ENCODE data around the gene GPR162. TPM values are rescaled to one million over a fixed set of nuclear protein-coding genes. Genes with fewer than 3 reads are reported as not detected.
"Not testable (repeated sequence)": the region's sequence is repeated elsewhere in the genome, so short reads cannot be mapped to it uniquely, and the experiment has no call there.

GPR162 gene
- total RNA-seq, 2 donors from 2014 or later, result 0.63 TPM; not detected in 1

- DNase-seq, result peak; percentile 94 to 97 (median 97)
- Mint-ChIP-seq H3K4me1 (peaks cover 31% of the 10 kb centered on the region), H3K4me3 (peak within 1 kb of the TSS; percentile 95), H3K36me3 (ENCODE audit: low read depth) (no peaks in the 10 kb centered on the region), H3K27ac (peak within 1 kb of the TSS; percentile 94), H3K27me3 (no peaks in the 10 kb centered on the region)
- no peaks in the 10 kb centered on the region for H3K9me3 ChIP-seq (ENCODE audit: control insufficient read depth, low read length, poor library complexity, severe bottlenecking)
- peak; percentile 81 for ATAC-seq
These were observed 30.5 kb downstream of the GPR162 start, which contains the start of gene USP5 for GRCh38 chr12:6851921-6852650. USP5 (plus strand) TSS chr12:6852150; CDS start chr12:6852180, 30 bp downstream.

GRCh38 chr12:6852651-6853354 is 31.2 kb downstream of the GPR162 start:
- Mint-ChIP-seq H3K4me3 (peak overlapping the region; percentile 95), H3K27ac (peak overlapping the region; percentile 94), H3K27me3 (no peaks in the 10 kb centered on the region), H3K4me1 (peaks cover 28% of the 10 kb centered on the region), H3K36me3 (ENCODE audit: low read depth) (peaks cover 5% of the 10 kb centered on the region)
- peak; percentile 42 to 60 (median 45) for DNase-seq
- no peaks in the 10 kb centered on the region for H3K9me3 ChIP-seq (ENCODE audit: control insufficient read depth, low read length, poor library complexity, severe bottlenecking)
- ATAC-seq, result peak; percentile 4

GRCh38 chr12:6853626-6854025 is 32.0 kb downstream of the GPR162 start:
- Mint-ChIP-seq H3K36me3 (ENCODE audit: low read depth) (peaks cover 5% of the 10 kb centered on the region), H3K4me1 (peaks cover 28% of the 10 kb centered on the region), H3K4me3 (peak overlapping the region; percentile 95), H3K27ac (peak overlapping the region; percentile 94), H3K27me3 (no peaks in the 10 kb centered on the region)
- no peak for DNase-seq
- ATAC-seq, result no peak
- no peaks in the 10 kb centered on the region for H3K9me3 ChIP-seq (ENCODE audit: control insufficient read depth, low read length, poor library complexity, severe bottlenecking)

GRCh38 chr12:6854036-6854435 is 32.4 kb downstream of the GPR162 start:
- no peak for ATAC-seq
- H3K9me3 ChIP-seq (ENCODE audit: control insufficient read depth, low read length, poor library complexity, severe bottlenecking), result no peaks in the 10 kb centered on the region
- Mint-ChIP-seq H3K27me3 (no peaks in the 10 kb centered on the region), H3K27ac (peak overlapping the region; percentile 94), H3K36me3 (ENCODE audit: low read depth) (peaks cover 5% of the 10 kb centered on the region), H3K4me3 (no peak overlapping the region), H3K4me1 (peaks cover 28% of the 10 kb centered on the region)
- no peak for DNase-seq

GRCh38 chr12:6855322-6855721 is 33.7 kb downstream of the GPR162 start:
- DNase-seq, result no peak
- H3K4me3 Mint-ChIP-seq, result no peak overlapping the region
- peaks cover 23% of the 10 kb centered on the region for H3K4me1 Mint-ChIP-seq
- peaks cover 5% of the 10 kb centered on the region for H3K36me3 Mint-ChIP-seq (ENCODE audit: low read depth)
- no peak for ATAC-seq
- peak overlapping the region; percentile 21 for H3K27ac Mint-ChIP-seq
- H3K9me3 ChIP-seq (ENCODE audit: control insufficient read depth, low read length, poor library complexity, severe bottlenecking), result no peaks in the 10 kb centered on the region
- no peaks in the 10 kb centered on the region for H3K27me3 Mint-ChIP-seq

GRCh38 chr12:6858799-6859198 is 37.2 kb downstream of the GPR162 start:
- Mint-ChIP-seq H3K27me3 (no peaks in the 10 kb centered on the region), H3K27ac (no peak overlapping the region), H3K4me1 (peaks cover 7% of the 10 kb centered on the region), H3K4me3 (no peak overlapping the region), H3K36me3 (ENCODE audit: low read depth) (peaks cover 5% of the 10 kb centered on the region)
- no peaks in the 10 kb centered on the region for H3K9me3 ChIP-seq (ENCODE audit: control insufficient read depth, low read length, poor library complexity, severe bottlenecking)
- DNase-seq (no peak), ATAC-seq (no peak)

- no peak overlapping the region for H3K4me3 Mint-ChIP-seq
- no peaks in the 10 kb centered on the region for H3K9me3 ChIP-seq (ENCODE audit: control insufficient read depth, low read length, poor library complexity, severe bottlenecking)
- ATAC-seq, result no peak
- H3K27ac Mint-ChIP-seq, result peak overlapping the region; percentile 34
- H3K4me1 Mint-ChIP-seq, result peaks cover 3% of the 10 kb centered on the region
- no peak for DNase-seq
- H3K27me3 Mint-ChIP-seq, result no peaks in the 10 kb centered on the region
- H3K36me3 Mint-ChIP-seq (ENCODE audit: low read depth), result peaks cover 7% of the 10 kb centered on the region
These were observed 38.5 kb downstream of the GPR162 start for GRCh38 chr12:6860116-6860515.

- H3K4me1 Mint-ChIP-seq, result peaks cover 3% of the 10 kb centered on the region
- H3K27me3 Mint-ChIP-seq, result no peaks in the 10 kb centered on the region
- peaks cover 8% of the 10 kb centered on the region for H3K36me3 Mint-ChIP-seq (ENCODE audit: low read depth)
- DNase-seq, result no peak
- H3K4me3 Mint-ChIP-seq, result no peak overlapping the region
- no peak for ATAC-seq
- peak overlapping the region; percentile 34 for H3K27ac Mint-ChIP-seq
- H3K9me3 ChIP-seq (ENCODE audit: control insufficient read depth, low read length, poor library complexity, severe bottlenecking), result no peaks in the 10 kb centered on the region
These were observed 39.3 kb downstream of the GPR162 start for GRCh38 chr12:6860942-6861341.

GRCh38 chr12:6861391-6861790 is 39.8 kb downstream of the GPR162 start:
- H3K27ac Mint-ChIP-seq, result peak overlapping the region; percentile 14
- H3K27me3 Mint-ChIP-seq, result no peaks in the 10 kb centered on the region
- DNase-seq (no peak), ATAC-seq (no peak)
- H3K4me1 Mint-ChIP-seq, result peaks cover 3% of the 10 kb centered on the region
- H3K9me3 ChIP-seq (ENCODE audit: control insufficient read depth, low read length, poor library complexity, severe bottlenecking), result no peaks in the 10 kb centered on the region
- peaks cover 8% of the 10 kb centered on the region for H3K36me3 Mint-ChIP-seq (ENCODE audit: low read depth)
- no peak overlapping the region for H3K4me3 Mint-ChIP-seq

- ATAC-seq (no peak), DNase-seq (no peak)
- H3K4me1 Mint-ChIP-seq, result peaks cover 11% of the 10 kb centered on the region
- H3K27ac Mint-ChIP-seq, result peak overlapping the region; percentile 79
- peaks cover 2% of the 10 kb centered on the region for H3K36me3 Mint-ChIP-seq (ENCODE audit: low read depth)
- no peak overlapping the region for H3K4me3 Mint-ChIP-seq
- no peaks in the 10 kb centered on the region for H3K9me3 ChIP-seq (ENCODE audit: control insufficient read depth, low read length, poor library complexity, severe bottlenecking)
- H3K27me3 Mint-ChIP-seq, result no peaks in the 10 kb centered on the region
These were observed 41.4 kb downstream of the GPR162 start for GRCh38 chr12:6863033-6863432.

- H3K27ac Mint-ChIP-seq, result peak overlapping the region; percentile 79
- peaks cover 2% of the 10 kb centered on the region for H3K36me3 Mint-ChIP-seq (ENCODE audit: low read depth)
- ATAC-seq (no peak), DNase-seq (no peak)
- H3K9me3 ChIP-seq (ENCODE audit: control insufficient read depth, low read length, poor library complexity, severe bottlenecking), result no peaks in the 10 kb centered on the region
- peaks cover 18% of the 10 kb centered on the region for H3K4me1 Mint-ChIP-seq
- H3K27me3 Mint-ChIP-seq, result no peaks in the 10 kb centered on the region
- H3K4me3 Mint-ChIP-seq, result no peak overlapping the region
These were observed 42.1 kb downstream of the GPR162 start for GRCh38 chr12:6863586-6864321.

- not testable (repeated sequence) for H3K36me3 Mint-ChIP-seq (ENCODE audit: low read depth); H3K27ac Mint-ChIP-seq; ATAC-seq; H3K27me3 Mint-ChIP-seq; DNase-seq; H3K9me3 ChIP-seq (ENCODE audit: control insufficient read depth, low read length, poor library complexity, severe bottlenecking)
- H3K4me3 Mint-ChIP-seq, result peak overlapping the region; percentile 25
- peaks cover 28% of the 10 kb centered on the region for H3K4me1 Mint-ChIP-seq
These were observed 43.7 kb downstream of the GPR162 start for GRCh38 chr12:6865307-6865706.
